BLaER1 treated with 17β-estradiol and CSF1 and Interleukin-3, amounts not matched to agents 10 nM and 100 nM (cell line): ENCODE results near the gene EPHB1.

Experiments
- H3K27ac ChIP-seq, 11 experiments: shearing (Covaris generic); formaldehyde crosslinking; 2 replicates each; pipeline ENCODE4 v1.8.1; 2022
- H3K27me3 ChIP-seq, 11 experiments: shearing (Covaris generic); formaldehyde crosslinking; 2 replicates each; pipeline ENCODE4 v1.8.1; 2022
- H3K36me3 ChIP-seq, 11 experiments: shearing (Covaris generic); formaldehyde crosslinking; 2 replicates each; pipeline ENCODE4 v1.8.1; 2022
- H3K4me1 ChIP-seq, 10 experiments: shearing (Covaris generic); formaldehyde crosslinking; 2 replicates each; pipeline ENCODE4 v1.8.1; 2022
- H3K4me2 ChIP-seq, 11 experiments: shearing (Covaris generic); formaldehyde crosslinking; 2 replicates each; pipeline ENCODE4 v1.8.1; 2022
- H3K4me3 ChIP-seq, 10 experiments: shearing (Covaris generic); formaldehyde crosslinking; 2 replicates each; pipeline ENCODE4 v1.8.1; 2022
- H3K9ac ChIP-seq, 11 experiments: shearing (Covaris generic); formaldehyde crosslinking; 2 replicates each; pipeline ENCODE4 v1.8.1; 2022
- H3K9me3 ChIP-seq, 11 experiments: shearing (Covaris generic); formaldehyde crosslinking; replicated peaks in 1 of 11; 2 replicates each; pipeline ENCODE4 v1.8.1; 2022
- H4K20me1 ChIP-seq, 11 experiments: shearing (Covaris generic); formaldehyde crosslinking; 2 replicates each; pipeline ENCODE4 v1.8.1; 2022
- Cebpa-rat ChIP-seq, 11 experiments: shearing (Covaris generic); IDR thresholded peaks; 2 replicates each; pipeline ENCODE4 v1.8.1; 2022

The EPHB1 gene

DNA sequence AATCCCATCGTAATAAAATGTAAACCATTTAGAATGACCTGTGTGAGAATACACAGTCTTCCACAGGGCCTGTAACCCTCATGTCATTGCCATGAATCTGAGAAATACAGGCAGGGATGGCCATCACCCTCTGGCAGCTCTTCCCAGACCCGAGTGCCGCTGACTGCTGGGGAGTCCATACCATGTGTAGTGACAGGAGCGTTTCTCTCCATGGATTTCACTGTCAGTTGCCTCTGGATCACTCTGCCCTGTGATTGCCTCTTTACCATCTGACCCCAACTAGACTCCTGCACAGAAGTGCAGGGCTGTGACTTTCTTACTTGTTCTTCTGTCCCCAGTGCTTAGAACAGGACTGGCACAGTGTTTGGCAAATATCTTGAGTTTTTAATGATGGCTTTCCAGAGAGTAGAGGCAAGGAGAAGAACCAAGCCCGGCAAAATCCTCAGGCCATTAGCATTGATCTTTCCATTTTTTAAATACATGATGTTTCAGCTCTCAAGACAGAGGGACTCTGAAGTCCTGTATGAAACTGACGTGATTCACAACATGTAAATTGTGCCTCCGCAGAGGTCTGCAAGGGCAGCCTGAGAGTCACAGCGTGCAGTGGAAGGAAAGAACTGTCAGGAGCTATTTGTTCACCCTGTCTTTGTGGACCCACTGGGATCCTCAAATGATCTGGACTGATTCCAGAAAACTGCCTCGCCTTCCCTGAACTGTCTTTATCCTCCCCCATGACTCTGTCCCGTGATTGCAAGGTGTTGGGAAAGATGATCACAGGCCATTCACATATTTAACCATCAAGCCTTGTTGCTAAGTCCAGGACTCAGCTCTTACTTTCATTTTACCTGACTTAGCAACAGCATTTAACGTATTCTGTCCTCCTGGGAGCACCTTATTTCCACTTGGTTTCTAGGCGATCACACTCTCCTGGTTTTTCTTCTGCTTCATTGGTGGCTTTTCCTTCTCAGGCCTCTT lies 354.9 kb downstream of the EPHB1 start:
- peaks cover 0 to 1% (median 0%) of the 10 kb centered on the region in 11 experiments; a peak in 2 of 22 replicates for H3K9me3 ChIP-seq
- H3K4me1 ChIP-seq, result peaks cover 0 to 13% (median 2%) of the 10 kb centered on the region in 10 experiments; a peak in 4 of 20 replicates
- H3K27me3 ChIP-seq, result no peaks in the 10 kb centered on the region
- no peak overlapping the region for H3K27ac ChIP-seq
- H3K4me3 ChIP-seq, result no peak overlapping the region
- no peak for TF ChIP-seq Cebpa-rat (IDR thresholded peaks at IDR 0.05)
- no peak overlapping the region for H3K4me2 ChIP-seq
- H4K20me1 ChIP-seq, result no peaks in the 10 kb centered on the region
- H3K9ac ChIP-seq, result no peak overlapping the region
- no peaks in the 10 kb centered on the region for H3K36me3 ChIP-seq

DNA sequence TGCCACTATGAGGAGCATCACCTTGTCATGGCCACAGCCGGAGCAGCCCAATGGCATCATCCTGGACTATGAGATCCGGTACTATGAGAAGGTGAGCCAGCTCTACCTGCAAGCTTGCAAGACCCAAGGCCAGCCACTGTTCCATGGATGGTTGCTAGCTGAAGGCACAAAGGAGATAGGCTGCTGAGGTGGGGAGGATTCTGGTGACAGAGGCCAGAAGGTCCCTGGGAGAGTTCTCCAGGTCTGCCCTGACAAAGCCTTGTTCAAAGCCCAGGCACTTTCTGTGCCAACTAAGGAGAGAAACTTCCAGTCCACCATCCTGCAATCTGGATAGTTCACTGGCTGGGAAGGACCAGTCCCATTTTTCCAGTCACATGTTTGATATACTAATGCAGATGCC lies 359.1 kb downstream of the EPHB1 start:
- no peak for TF ChIP-seq Cebpa-rat (IDR thresholded peaks at IDR 0.05)
- Histone ChIP-seq H4K20me1 (no peaks in the 10 kb centered on the region), H3K27ac (no peak overlapping the region), H3K4me3 (no peak overlapping the region), H3K9ac (no peak overlapping the region), H3K36me3 (no peaks in the 10 kb centered on the region), H3K27me3 (no peaks in the 10 kb centered on the region), H3K4me1 (no peaks in the 10 kb centered on the region), H3K9me3 (peaks cover 0 to 6% (median 0%) of the 10 kb centered on the region in 11 experiments; a peak in 2 of 22 replicates), H3K4me2 (no peak overlapping the region)

DNA sequence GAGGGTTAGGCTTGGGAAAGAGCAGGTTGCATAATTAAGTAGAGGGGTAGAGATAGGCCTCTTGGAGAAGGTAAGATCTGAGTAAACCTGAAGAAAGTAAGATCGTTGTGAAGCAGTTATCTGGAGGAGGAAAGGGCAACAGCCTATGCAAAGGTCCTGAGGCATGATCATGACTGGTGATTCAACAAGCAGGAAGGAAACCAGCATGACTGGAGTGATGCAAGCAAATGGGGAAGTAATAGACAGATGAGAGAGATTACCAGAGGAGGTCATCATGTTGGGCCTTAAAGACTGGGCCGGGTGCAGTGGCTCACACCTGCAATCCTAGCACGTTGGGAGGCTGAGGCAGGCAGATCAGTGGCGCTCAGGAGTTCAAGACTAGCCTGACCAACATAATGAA lies 360.2 kb downstream of the EPHB1 start:
- no peaks in the 10 kb centered on the region for H4K20me1 ChIP-seq
- peaks cover 0 to 6% (median 0%) of the 10 kb centered on the region in 11 experiments; a peak in 2 of 22 replicates for H3K9me3 ChIP-seq
- no peak overlapping the region for H3K4me3 ChIP-seq
- H3K36me3 ChIP-seq, result no peaks in the 10 kb centered on the region
- no peak overlapping the region for H3K4me2 ChIP-seq
- H3K27ac ChIP-seq, result no peak overlapping the region
- no peak for TF ChIP-seq Cebpa-rat (IDR thresholded peaks at IDR 0.05)
- no peak overlapping the region for H3K9ac ChIP-seq
- no peaks in the 10 kb centered on the region for H3K27me3 ChIP-seq
- no peaks in the 10 kb centered on the region for H3K4me1 ChIP-seq

DNA sequence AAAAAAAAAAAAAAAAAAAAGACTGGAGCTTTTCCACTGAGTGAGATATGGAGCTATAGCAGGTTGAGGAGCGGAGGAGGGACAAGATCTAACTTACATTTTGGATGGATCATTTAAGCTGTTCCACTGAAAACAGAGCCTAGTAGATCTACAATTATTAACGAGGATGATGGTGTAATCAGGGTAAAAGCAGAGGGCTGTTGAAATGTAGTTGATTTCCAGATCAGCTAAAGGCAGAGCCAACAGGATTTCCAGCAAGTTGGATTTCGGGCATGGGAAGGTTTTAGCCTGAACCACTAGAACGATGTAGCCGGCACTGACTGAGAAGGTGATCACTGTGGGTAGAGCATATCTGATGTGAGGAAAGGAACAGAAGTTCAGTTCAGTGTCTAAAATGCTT lies 360.7 kb downstream of the EPHB1 start:
- Histone ChIP-seq H3K36me3 (no peaks in the 10 kb centered on the region), H3K4me3 (no peak overlapping the region), H3K4me1 (no peaks in the 10 kb centered on the region), H4K20me1 (no peaks in the 10 kb centered on the region), H3K27me3 (no peaks in the 10 kb centered on the region), H3K27ac (no peak overlapping the region), H3K9ac (no peak overlapping the region), H3K4me2 (no peak overlapping the region), H3K9me3 (peaks cover 0 to 6% (median 0%) of the 10 kb centered on the region in 11 experiments; a peak in 2 of 22 replicates)
- TF ChIP-seq Cebpa-rat (IDR thresholded peaks at IDR 0.05), result no peak

DNA sequence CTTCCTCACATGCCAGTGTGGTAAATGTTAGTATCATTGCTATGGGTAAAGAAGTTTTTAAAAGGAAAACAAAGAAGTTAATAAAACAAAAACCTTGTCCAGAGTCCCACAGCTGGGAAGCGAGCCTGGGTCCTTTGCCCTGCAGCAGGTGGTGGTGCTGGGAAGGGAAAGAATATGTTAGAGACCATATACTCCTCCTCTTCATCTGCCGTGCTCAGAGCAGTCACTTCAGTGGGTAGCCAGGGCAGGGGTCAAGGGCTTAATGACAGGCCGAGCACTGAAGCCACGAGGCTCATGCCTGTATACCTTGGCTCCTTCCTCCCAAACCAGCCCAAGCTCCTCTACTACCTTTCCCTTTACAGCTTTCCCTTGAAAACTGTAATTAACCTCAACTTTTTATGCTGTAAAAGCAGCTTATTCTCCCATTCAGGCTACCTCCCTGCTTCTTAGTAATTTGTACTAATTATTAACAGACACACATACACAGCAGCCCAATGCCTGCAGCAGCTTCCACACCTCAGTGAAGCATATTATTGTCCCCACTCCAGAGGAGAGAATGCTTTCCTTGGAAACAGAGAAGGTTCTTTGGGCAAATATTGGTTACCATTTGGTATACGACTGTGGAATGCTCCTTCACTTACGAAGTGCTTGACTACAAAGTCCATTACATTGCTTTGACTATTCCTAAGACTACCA lies 362.1 kb downstream of the EPHB1 start:
- Histone ChIP-seq H3K4me2 (no peak overlapping the region), H3K27me3 (no peaks in the 10 kb centered on the region), H3K4me3 (no peak overlapping the region), H3K9me3 (peaks cover 0 to 6% (median 0%) of the 10 kb centered on the region in 11 experiments; a peak in 2 of 22 replicates), H4K20me1 (no peaks in the 10 kb centered on the region), H3K9ac (no peak overlapping the region), H3K27ac (no peak overlapping the region), H3K4me1 (no peaks in the 10 kb centered on the region), H3K36me3 (no peaks in the 10 kb centered on the region)
- TF ChIP-seq Cebpa-rat (IDR thresholded peaks at IDR 0.05), result no peak

DNA sequence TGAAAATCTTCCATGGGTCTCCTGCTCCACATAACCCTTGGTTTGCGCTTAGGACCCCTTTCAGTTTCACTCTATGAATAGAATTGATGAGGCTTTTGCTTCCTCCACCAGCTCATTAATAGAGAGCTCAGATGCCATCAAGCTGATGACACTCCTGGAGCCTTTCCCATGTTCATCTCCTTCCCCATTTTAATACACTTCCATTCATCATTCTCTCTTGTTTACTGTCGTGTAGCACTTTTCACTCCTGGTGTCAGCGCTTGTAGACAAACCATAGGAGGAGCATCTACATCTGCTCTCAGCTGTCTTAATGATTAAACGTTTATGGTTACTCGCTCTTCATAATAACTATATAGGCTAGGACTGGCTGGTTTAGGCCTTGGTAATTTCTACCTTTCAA lies 363.5 kb downstream of the EPHB1 start:
- Histone ChIP-seq H3K9me3 (peaks cover 0 to 6% (median 0%) of the 10 kb centered on the region in 11 experiments; a peak in 2 of 22 replicates), H3K27ac (no peak overlapping the region), H3K4me3 (no peak overlapping the region), H3K9ac (no peak overlapping the region), H3K27me3 (no peaks in the 10 kb centered on the region), H3K36me3 (no peaks in the 10 kb centered on the region), H4K20me1 (no peaks in the 10 kb centered on the region), H3K4me2 (no peak overlapping the region), H3K4me1 (no peaks in the 10 kb centered on the region)
- no peak for TF ChIP-seq Cebpa-rat (IDR thresholded peaks at IDR 0.05)

DNA sequence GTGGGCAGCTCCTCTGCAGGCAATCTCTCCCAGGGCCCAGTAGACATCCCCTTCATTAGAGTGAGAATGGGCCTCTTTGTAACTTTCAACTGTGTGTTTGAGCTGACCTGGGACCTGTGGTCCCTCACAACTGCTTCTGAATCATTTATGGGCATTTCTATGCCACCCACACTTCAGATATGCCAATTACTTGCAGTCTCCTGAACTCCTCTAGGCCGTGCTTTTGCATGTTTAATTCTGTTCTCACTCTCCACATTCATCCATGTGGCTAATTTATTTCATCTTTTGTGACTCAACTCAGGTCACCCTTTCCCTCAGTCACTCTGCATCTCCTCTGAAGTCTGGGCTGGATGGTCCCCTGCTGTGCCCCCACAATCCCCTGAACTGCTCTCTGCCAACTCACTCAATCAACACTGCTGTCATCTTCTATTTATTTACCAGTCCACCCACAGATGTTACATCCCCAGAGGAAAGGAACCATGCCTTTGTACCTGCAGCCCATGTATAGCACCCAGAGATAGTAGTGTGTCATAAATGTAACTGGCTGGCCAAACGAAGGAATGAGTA lies 364.7 kb downstream of the EPHB1 start:
- H3K36me3 ChIP-seq, result no peaks in the 10 kb centered on the region

DNA sequence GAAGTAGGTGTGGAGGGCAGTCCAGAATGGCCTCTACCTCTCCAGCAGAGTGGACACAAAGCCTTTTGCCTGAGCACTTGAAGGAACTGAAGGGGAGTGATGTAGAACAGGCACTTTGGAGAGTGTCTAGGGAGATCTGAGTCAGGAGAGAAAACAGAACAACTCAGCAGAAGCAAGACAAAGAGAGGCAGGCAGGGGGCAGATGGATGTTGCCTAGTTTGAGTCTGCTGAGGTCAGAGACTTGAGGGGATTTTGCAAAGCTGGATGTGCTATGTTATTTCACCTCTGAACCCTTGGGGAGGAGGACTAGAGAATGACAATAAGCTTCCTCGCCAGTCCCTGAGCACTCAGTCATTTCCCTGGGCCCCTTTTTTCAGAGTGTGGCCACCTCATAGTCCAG lies 366.4 kb downstream of the EPHB1 start:
- no peaks in the 10 kb centered on the region for H4K20me1 ChIP-seq
- H3K4me2 ChIP-seq, result no peak overlapping the region
- no peak for TF ChIP-seq Cebpa-rat (IDR thresholded peaks at IDR 0.05)
- H3K9ac ChIP-seq, result no peak overlapping the region
- H3K4me1 ChIP-seq, result no peaks in the 10 kb centered on the region
- H3K4me3 ChIP-seq, result no peak overlapping the region
- no peaks in the 10 kb centered on the region for H3K36me3 ChIP-seq
- no peak overlapping the region for H3K27ac ChIP-seq
- H3K9me3 ChIP-seq, result no peaks in the 10 kb centered on the region
- H3K27me3 ChIP-seq, result no peaks in the 10 kb centered on the region

More for the DNA sequence above, 364.7 kb downstream of the EPHB1 start:
- Histone ChIP-seq H3K4me3 (no peak overlapping the region), H3K27me3 (no peaks in the 10 kb centered on the region), H3K9me3 (peaks cover 0 to 6% (median 0%) of the 10 kb centered on the region in 11 experiments; a peak in 2 of 22 replicates), H3K4me1 (no peaks in the 10 kb centered on the region), H3K27ac (no peak overlapping the region), H3K4me2 (no peak overlapping the region), H4K20me1 (no peaks in the 10 kb centered on the region), H3K9ac (no peak overlapping the region)
- no peak for TF ChIP-seq Cebpa-rat (IDR thresholded peaks at IDR 0.05)

DNA sequence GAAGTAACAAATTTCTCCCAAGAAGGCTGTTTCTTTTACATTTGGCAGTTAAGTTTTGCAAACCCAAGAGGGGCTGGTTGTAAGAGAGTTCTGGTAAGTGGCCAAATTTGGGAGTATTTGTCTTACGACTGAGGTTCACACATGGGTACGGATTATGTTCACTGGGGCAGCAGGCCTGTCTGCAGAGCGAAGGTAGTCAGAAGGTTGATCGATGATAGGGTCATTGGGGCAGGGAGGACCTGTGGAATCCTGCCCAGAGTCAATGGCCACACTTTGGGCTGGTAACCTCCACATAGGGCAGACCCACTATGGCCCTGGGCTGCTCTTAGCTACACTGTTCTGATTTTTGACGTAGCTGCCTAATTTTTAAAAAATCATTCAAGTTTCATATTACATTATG lies 368.6 kb downstream of the EPHB1 start:
- H3K9ac ChIP-seq, result no peak overlapping the region
- H3K4me3 ChIP-seq, result no peak overlapping the region
- no peaks in the 10 kb centered on the region for H3K9me3 ChIP-seq
- no peak for TF ChIP-seq Cebpa-rat (IDR thresholded peaks at IDR 0.05)
- H3K36me3 ChIP-seq, result no peaks in the 10 kb centered on the region
- H4K20me1 ChIP-seq, result no peaks in the 10 kb centered on the region
- H3K27ac ChIP-seq, result no peak overlapping the region
- H3K4me1 ChIP-seq, result peaks cover 0 to 4% (median 0%) of the 10 kb centered on the region in 10 experiments; a peak in 3 of 20 replicates
- H3K27me3 ChIP-seq, result no peaks in the 10 kb centered on the region
- no peak overlapping the region for H3K4me2 ChIP-seq
